ENCODE measurements around the gene TMC8.

DNA sequence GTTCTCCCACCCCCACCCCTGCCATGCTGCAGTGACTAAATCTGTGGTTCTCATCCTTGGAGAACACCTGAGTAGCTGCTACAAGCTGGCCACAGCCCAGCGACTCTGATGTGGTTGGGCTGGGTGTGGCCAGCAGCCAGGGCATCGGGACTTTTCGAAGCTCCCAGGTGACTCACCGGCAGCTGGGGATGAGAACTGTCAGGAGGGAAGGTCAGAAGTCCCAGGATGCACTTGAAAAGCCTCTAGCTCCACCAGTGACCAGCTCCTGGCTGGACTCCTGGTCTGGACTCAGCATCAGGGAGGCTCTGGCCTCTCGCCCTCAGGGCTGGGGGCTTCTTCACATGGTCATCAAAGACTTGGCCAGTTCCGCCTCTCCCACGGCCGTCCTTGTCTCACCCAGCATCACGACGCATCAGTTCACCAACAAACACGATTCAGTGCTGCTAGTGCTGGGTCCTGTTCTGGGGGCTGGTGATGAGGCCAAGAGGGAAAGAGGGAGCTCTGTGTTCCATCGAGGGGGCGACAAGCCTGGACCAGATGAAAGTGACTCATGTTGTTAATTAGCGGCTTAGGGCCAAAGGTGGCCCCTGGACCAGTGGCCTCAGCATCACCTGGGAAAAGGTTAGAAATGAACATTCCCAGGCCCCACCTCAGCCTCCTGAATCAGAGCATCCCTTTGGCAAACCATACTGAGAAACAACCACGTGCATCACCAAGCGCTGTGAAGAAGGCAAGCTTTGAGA, 11.7 kb downstream of the TMC8 start:
- TF ChIP-seq, protein P1, sequence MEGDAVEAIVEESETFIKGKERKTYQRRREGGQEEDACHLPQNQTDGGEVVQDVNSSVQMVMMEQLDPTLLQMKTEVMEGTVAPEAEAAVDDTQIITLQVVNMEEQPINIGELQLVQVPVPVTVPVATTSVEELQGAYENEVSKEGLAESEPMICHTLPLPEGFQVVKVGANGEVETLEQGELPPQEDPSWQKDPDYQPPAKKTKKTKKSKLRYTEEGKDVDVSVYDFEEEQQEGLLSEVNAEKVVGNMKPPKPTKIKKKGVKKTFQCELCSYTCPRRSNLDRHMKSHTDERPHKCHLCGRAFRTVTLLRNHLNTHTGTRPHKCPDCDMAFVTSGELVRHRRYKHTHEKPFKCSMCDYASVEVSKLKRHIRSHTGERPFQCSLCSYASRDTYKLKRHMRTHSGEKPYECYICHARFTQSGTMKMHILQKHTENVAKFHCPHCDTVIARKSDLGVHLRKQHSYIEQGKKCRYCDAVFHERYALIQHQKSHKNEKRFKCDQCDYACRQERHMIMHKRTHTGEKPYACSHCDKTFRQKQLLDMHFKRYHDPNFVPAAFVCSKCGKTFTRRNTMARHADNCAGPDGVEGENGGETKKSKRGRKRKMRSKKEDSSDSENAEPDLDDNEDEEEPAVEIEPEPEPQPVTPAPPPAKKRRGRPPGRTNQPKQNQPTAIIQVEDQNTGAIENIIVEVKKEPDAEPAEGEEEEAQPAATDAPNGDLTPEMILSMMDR (IDR thresholded peaks at IDR 0.05; ENCODE audit: low read depth, low read length), result no peak
- TF ChIP-seq EZH2phosphoT487 (IDR thresholded peaks at IDR 0.05; ENCODE audit: low read depth), result no peak

All from OCI-LY3 (cell line).